ENCODE measurements around the gene CELF4. TPM values are rescaled to one million over a fixed set of nuclear protein-coding genes. Genes with fewer than 3 reads are reported as not detected.

The CELF4 gene
- total RNA-seq, 2 donors from 2014 or later, result 3.3 to 4.7 TPM

DNA sequence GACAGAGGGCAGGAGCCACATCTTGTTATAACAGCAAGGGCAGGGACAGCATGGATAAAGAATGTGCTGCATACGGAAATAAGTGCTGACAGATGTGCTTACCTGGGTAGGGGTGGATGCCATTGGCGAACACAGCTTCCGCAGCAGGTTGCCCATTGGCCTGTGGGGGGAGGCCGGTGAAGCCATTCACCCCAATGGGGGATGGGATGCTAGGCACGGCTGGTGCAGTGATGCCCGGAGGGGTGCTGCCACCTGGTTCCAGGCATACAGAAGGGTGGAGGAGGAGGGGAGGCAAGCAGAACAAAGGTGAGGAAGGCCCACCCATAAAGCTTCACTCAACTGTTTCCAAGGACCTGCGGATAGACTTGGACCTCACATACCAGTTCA, 294.9 kb downstream of the CELF4 start:
- no peak overlapping the region for H3K27ac ChIP-seq
- WGBS, 2 donors, result 75 to 79% methylated on average over 7 of the region's 7 CpGs
- H3K4me3 ChIP-seq, result no peak overlapping the region
- DNase-seq (no peak), ATAC-seq (no peak)
- H3K36me3 ChIP-seq (replicated peaks in 1 of 2; ENCODE audit: insufficient read depth in 1 of 2, low read depth in 2 of 2), result no peaks in the 10 kb centered on the region
- peaks cover 5% of the 10 kb centered on the region for H3K4me1 ChIP-seq
- no peaks in the 10 kb centered on the region for H3K27me3 ChIP-seq
- TF ChIP-seq, protein P1, sequence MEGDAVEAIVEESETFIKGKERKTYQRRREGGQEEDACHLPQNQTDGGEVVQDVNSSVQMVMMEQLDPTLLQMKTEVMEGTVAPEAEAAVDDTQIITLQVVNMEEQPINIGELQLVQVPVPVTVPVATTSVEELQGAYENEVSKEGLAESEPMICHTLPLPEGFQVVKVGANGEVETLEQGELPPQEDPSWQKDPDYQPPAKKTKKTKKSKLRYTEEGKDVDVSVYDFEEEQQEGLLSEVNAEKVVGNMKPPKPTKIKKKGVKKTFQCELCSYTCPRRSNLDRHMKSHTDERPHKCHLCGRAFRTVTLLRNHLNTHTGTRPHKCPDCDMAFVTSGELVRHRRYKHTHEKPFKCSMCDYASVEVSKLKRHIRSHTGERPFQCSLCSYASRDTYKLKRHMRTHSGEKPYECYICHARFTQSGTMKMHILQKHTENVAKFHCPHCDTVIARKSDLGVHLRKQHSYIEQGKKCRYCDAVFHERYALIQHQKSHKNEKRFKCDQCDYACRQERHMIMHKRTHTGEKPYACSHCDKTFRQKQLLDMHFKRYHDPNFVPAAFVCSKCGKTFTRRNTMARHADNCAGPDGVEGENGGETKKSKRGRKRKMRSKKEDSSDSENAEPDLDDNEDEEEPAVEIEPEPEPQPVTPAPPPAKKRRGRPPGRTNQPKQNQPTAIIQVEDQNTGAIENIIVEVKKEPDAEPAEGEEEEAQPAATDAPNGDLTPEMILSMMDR (IDR thresholded peaks at IDR 0.05), result no peak
- no peak for TF ChIP-seq POLR2A (IDR thresholded peaks at IDR 0.05)
- intact Hi-C loops (cut with DNase I), result no loop called here
- no peaks in the 10 kb centered on the region for H3K9me3 ChIP-seq

GRCh38 chr18:37270038-37270665, 295.4 kb downstream of the CELF4 start:
- intact Hi-C loops (cut with DNase I), result no loop called here
- no peaks in the 10 kb centered on the region for H3K36me3 ChIP-seq (replicated peaks in 1 of 2; ENCODE audit: insufficient read depth in 1 of 2, low read depth in 2 of 2)
- peak; percentile 59 for ATAC-seq
- no peaks in the 10 kb centered on the region for H3K27me3 ChIP-seq
- H3K27ac ChIP-seq, result no peak overlapping the region
- H3K9me3 ChIP-seq, result no peaks in the 10 kb centered on the region
- TF ChIP-seq, protein P1 (IDR thresholded peaks at IDR 0.05), result no peak
- no peak for TF ChIP-seq POLR2A (IDR thresholded peaks at IDR 0.05)
- peaks cover 5% of the 10 kb centered on the region for H3K4me1 ChIP-seq
- WGBS, 2 donors, result 19 to 26% methylated on average over 8 of the region's 8 CpGs
- no peak overlapping the region for H3K4me3 ChIP-seq
- DNase-seq, result peak; percentile 54 to 66 (median 58)

- H3K9me3 ChIP-seq, result no peaks in the 10 kb centered on the region
- no peaks in the 10 kb centered on the region for H3K36me3 ChIP-seq (replicated peaks in 1 of 2; ENCODE audit: insufficient read depth in 1 of 2, low read depth in 2 of 2)
- no peak overlapping the region for H3K4me3 ChIP-seq
- H3K27ac ChIP-seq, result no peak overlapping the region
- TF ChIP-seq, protein P1 (IDR thresholded peaks at IDR 0.05), result no peak
- TF ChIP-seq POLR2A (IDR thresholded peaks at IDR 0.05), result no peak
- WGBS, 2 donors, result 31 to 36% methylated on average over 10 to 13 of the region's 13 CpGs
- intact Hi-C loops (cut with DNase I), result no loop called here
- no peaks in the 10 kb centered on the region for H3K4me1 ChIP-seq
- DNase-seq (no peak), ATAC-seq (no peak)
- H3K27me3 ChIP-seq, result no peaks in the 10 kb centered on the region
Observed at GRCh38 chr18:37266290-37266689, 299.3 kb downstream of the CELF4 start.

DNA sequence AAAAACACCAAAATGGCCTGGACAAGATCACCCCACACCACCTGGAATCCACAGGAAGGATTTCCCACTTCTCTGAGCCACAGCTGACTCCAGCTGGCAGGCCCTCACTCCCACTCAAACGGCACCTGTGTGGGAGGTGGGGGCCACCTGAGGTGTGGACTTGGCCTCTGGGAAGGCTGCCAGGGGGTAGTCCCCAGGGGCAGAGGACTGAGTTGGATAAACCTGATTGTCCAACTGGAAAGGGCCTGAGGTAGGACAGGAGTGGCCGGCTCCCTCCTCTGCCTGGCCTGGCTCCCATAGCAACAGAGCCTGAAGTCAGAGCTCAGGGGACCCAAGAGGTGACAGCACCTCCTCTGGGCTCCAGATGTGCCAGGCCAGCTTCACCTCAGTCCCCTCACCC, 300.2 kb downstream of the CELF4 start:
- Histone ChIP-seq H3K9me3 (no peaks in the 10 kb centered on the region), H3K27me3 (no peaks in the 10 kb centered on the region), H3K27ac (no peak overlapping the region), H3K36me3 (replicated peaks in 1 of 2; ENCODE audit: insufficient read depth in 1 of 2, low read depth in 2 of 2) (no peaks in the 10 kb centered on the region), H3K4me3 (no peak overlapping the region), H3K4me1 (no peaks in the 10 kb centered on the region)
- DNase-seq (no peak), ATAC-seq (no peak)
- WGBS, 2 donors, result 31 to 38% methylated on average over 2 of the region's 2 CpGs
- intact Hi-C loops (cut with DNase I), result no loop called here
- no peak for TF ChIP-seq POLR2A (IDR thresholded peaks at IDR 0.05)
- TF ChIP-seq, protein P1 (IDR thresholded peaks at IDR 0.05), result no peak

DNA sequence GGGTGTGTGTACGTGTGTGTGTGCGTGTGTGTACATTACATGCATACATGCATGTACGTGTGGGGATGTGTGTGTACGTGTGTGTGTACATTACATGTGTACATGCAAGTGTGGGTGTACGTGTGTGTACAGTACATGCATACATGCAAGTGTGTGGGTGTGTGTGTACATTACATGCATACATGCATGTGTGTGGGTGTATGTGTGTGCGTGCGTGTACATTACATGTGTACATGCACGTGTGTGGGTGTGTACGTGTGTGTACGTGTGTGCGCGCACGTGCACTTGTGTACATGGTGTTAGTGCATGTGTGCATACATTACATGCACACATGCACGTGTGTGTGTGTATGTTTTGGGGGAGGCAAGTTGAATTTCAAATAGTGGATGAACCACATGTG, 300.6 kb downstream of the CELF4 start:
- WGBS, 2 donors, result 81 to 87% methylated on average over 14 of the region's 14 CpGs
- intact Hi-C loops (cut with DNase I), result no loop called here
- no peak for ATAC-seq
- H3K4me3 ChIP-seq, result no peak overlapping the region
- no peak overlapping the region for H3K27ac ChIP-seq
- H3K27me3 ChIP-seq, result no peaks in the 10 kb centered on the region
- H3K9me3 ChIP-seq, result no peaks in the 10 kb centered on the region
- no peak for DNase-seq
- H3K4me1 ChIP-seq, result no peaks in the 10 kb centered on the region
- no peaks in the 10 kb centered on the region for H3K36me3 ChIP-seq (replicated peaks in 1 of 2; ENCODE audit: insufficient read depth in 1 of 2, low read depth in 2 of 2)
- TF ChIP-seq POLR2A (IDR thresholded peaks at IDR 0.05), result no peak
- TF ChIP-seq, protein P1 (IDR thresholded peaks at IDR 0.05), result peak in 1 of 7 experiments; percentile 5

Data from body of pancreas (tissue), 4 donors.